Adrenal gland (tissue), 12 donors: ENCODE data around the gene EFNA5. TPM values are rescaled to one million over a fixed set of nuclear protein-coding genes. Genes with fewer than 3 reads are reported as not detected.

Experiments used
- DNase-seq, 7 donors: peaks; one replicate each; pipeline ENCODE4 v3.0.0-alpha.2; 2019 to 2020
- H3K27ac ChIP-seq, 5 donors: fragments of 200-600 bp; sonication (generic) in 4 of 5; 1 replicate in 3 of 5; 2 replicates in 2 of 5; pipeline versions ENCODE4 v1.5.1 to v1.8.0; 2016 to 2020; ENCODE audit warnings: mild to moderate bottlenecking in 1 of 5
- H3K27me3 ChIP-seq: fragments of 200-600 bp; 2 replicates; pipeline ENCODE4 v1.8.0; 2021
- H3K36me3 ChIP-seq, 2 donors: fragments of 200-600 bp; replicated peaks in 1 of 2; 1 replicate in 1 of 2; 2 replicates in 1 of 2; pipeline versions ENCODE4 v1.5.1 to v1.8.0; 2018 to 2022
- H3K4me1 ChIP-seq, 2 donors: fragments of 200-600 bp; replicated peaks in 1 of 2; 1 replicate in 1 of 2; 2 replicates in 1 of 2; pipeline versions ENCODE4 v1.5.1 to v1.8.0; 2018 to 2021
- H3K4me3 ChIP-seq, 4 donors: fragments of 200-600 bp; sonication (generic) in 3 of 4; one replicate each; pipeline ENCODE4 v1.5.1; 2016 to 2018
- H3K9me3 ChIP-seq, 3 donors: fragments of 200-600 bp; sonication (generic) in 1 of 3; replicated peaks in 1 of 3; 1 replicate in 2 of 3; 2 replicates in 1 of 3; pipeline versions ENCODE4 v1.5.1 to v1.8.0; 2016 to 2021
- CTCF ChIP-seq, 6 experiments: fragments of 450-650 bp in 4 of 6; fragments of 200-600 bp in 2 of 6; sonication (generic) in 1 of 6; IDR thresholded peaks; 1 replicate in 5 of 6; 2 replicates in 1 of 6; pipeline versions ENCODE4 v1.5.1 to v1.8.0; 2016 to 2021; ENCODE audit warnings: antibody characterized with exemption in 6 of 6, mild to moderate bottlenecking in 2 of 6, moderate library complexity in 1 of 6
- POLR2A ChIP-seq, 2 donors: fragments of 450-650 bp; IDR thresholded peaks; one replicate each; pipeline ENCODE4 v1.6.1; 2017; ENCODE audit warnings: antibody characterized with exemption in 2 of 2, mild to moderate bottlenecking in 2 of 2, moderate library complexity in 1 of 2
- WGBS, 4 donors: extraction: QIAGEN DNeasy Blood & Tissue Kit in 2 of 4; methylation state at CpG; one replicate each; pipeline versions ENCODE4 v1.1.5 to v1.1.7; 2013 to 2017; 5-methylcytosine and 5-hydroxymethylcytosine counted together
- intact Hi-C, 2 donors: fragments of 100-400 bp; cut with DNase I; formaldehyde crosslinking; loops; one replicate each; pipeline versions ENCODE4 v1.14.1 to v1.15.0; 2022 to 2023
- polyA plus RNA-seq, 3 donors: library from polyadenylated mRNA; stranded (reverse); fragments of 200-250 nt in 2 of 3; fragments of 350-450 nt in 1 of 3; fragmentation: Illumina TruSeq in 1 of 3; extraction: RNeasy Lipid Tissue Mini Kit (QIAGEN cat#74804) in 1 of 3; gene quantifications; one replicate each; pipeline ENCODE4 v1.2.3, GENCODE V29; 2013 to 2014
- total RNA-seq, 9 donors: library from RNA; depleted of rRNA in 4 of 9; stranded (reverse); fragments of >200 nt in 4 of 9; fragments of 120-200 nt in 1 of 9; fragmentation: NEBNext Ultra II Directional in 1 of 9; extraction: Animal tissue kit (Norgen Biotek cat#: 25700) in 1 of 9; gene quantifications; one replicate each; pipeline versions ENCODE4 v1.1.0 to v1.2.4, GENCODE V29; 2013 to 2023
- donor health status: healthy with polysubstance abuse.
- donor health status: Bipolar disorder and iron deficiency.
- donor health status: DM: yes; HTN: yes; CAD: no.
- donor health status: DM: no; HTN: no; CAD: no.
- donor health status: DM: no; HTN: no; CAD: no.
- donor health status: DM: yes; HTN: yes; CAD: no.

The EFNA5 gene
- total and polyA plus RNA-seq, 12 donors = 0.06 to 11.8 (median 1.6) TPM

DNA sequence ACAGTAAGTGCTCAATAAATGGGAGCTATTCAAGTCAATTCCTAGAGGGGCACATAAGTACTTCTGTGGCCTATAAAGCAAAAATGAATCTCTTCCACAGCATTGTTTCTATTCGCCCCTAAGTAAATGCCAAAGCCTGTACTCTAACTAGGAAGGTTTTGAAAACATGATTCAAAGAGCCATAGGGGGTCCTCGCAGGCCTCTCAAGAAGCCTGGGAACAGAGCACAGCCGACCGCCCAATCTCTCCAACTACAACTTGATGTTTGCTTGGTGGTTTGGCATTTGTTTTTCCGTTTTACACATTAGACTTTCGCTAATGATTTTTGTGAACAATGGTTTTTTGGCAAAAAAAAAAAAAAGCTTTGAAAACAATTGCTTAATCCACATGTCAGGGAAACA lies 19.4 kb downstream of the EFNA5 start:
- Histone ChIP-seq H3K9me3 (no peaks in the 10 kb centered on the region), H3K4me3 (no peak overlapping the region), H3K36me3 (no peaks in the 10 kb centered on the region), H3K27ac (no peak overlapping the region), H3K4me1 (no peaks in the 10 kb centered on the region), H3K27me3 (no peaks in the 10 kb centered on the region)
- DNase-seq = no peak
- intact Hi-C loops = no loop called here
- TF ChIP-seq CTCF (IDR thresholded peaks at IDR 0.05) (no peak), POLR2A (IDR thresholded peaks at IDR 0.05) (no peak)
- 92 to 94% (median 93%) methylated on average over 6 of the region's 6 CpGs for WGBS, 4 donors

- TF ChIP-seq POLR2A (IDR thresholded peaks at IDR 0.05) (no peak), CTCF (IDR thresholded peaks at IDR 0.05) (no peak)
- no peak overlapping the region for H3K4me3 ChIP-seq
- H3K27me3 ChIP-seq = no peaks in the 10 kb centered on the region
- H3K36me3 ChIP-seq = no peaks in the 10 kb centered on the region
- intact Hi-C loops = no loop called here
- H3K9me3 ChIP-seq = no peaks in the 10 kb centered on the region
- no peak for DNase-seq
- H3K4me1 ChIP-seq = no peaks in the 10 kb centered on the region
- no peak overlapping the region for H3K27ac ChIP-seq
Measured at GRCh38 chr5:107646418-107646817, 24.3 kb downstream of the EFNA5 start.

- Histone ChIP-seq H3K27ac (no peak overlapping the region), H3K4me1 (no peaks in the 10 kb centered on the region), H3K9me3 (no peaks in the 10 kb centered on the region), H3K27me3 (no peaks in the 10 kb centered on the region), H3K36me3 (no peaks in the 10 kb centered on the region), H3K4me3 (no peak overlapping the region)
- no peak for TF ChIP-seq POLR2A (IDR thresholded peaks at IDR 0.05)
- intact Hi-C loops = no loop called here
- no peak for DNase-seq
- WGBS, 4 donors = 80 to 88% (median 85%) methylated on average over 3 of the region's 3 CpGs
Measured at GRCh38 chr5:107640568-107640967, 30.2 kb downstream of the EFNA5 start.

DNA sequence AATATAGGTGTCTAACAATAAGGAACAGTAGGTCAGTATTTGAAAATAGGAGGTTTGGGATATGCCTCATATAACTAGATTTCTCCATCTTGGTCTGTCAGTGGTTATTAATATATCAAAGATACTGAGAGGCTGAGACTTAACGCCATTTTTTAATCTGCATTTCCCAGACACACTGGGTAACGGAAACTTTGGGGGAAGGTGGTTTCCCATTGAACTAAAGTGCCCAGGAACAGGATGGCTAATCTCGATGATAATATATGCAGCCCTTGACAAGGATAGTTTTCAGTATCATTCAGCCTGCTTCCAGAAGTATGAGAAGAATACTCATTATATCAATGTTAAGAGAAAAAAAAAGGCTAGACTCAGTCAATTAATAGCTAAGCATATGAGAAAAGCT lies 30.7 kb downstream of the EFNA5 start:
- Histone ChIP-seq H3K4me1 (no peaks in the 10 kb centered on the region), H3K27ac (no peak overlapping the region), H3K27me3 (no peaks in the 10 kb centered on the region), H3K4me3 (no peak overlapping the region), H3K9me3 (no peaks in the 10 kb centered on the region), H3K36me3 (no peaks in the 10 kb centered on the region)
- WGBS, 4 donors = 72 to 84% (median 82%) methylated on average over 3 of the region's 3 CpGs
- DNase-seq = no peak
- TF ChIP-seq POLR2A (IDR thresholded peaks at IDR 0.05) (no peak), CTCF (IDR thresholded peaks at IDR 0.05) (no peak)
- intact Hi-C loops = no loop called here

DNA sequence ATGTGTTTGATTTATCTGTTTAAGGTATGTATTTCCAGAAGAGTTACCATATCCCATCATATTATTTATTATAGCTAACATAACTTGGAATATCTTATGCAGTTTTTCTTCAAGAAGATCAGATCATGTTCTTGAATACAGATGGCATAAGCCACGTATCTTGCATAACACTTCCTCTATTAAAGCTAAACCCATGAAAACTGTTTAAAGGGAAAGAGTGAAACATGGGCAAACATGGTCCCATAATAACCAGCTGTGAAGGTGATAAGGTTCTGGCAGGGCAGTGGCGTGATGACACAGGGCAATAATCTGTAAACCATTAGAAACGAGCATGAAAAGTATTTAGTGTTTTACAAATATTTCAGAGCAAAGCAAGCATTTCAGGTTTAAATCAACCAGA lies 34.2 kb downstream of the EFNA5 start:
- TF ChIP-seq POLR2A (IDR thresholded peaks at IDR 0.05) = no peak
- TF ChIP-seq CTCF (IDR thresholded peaks at IDR 0.05) = no peak
- WGBS, 4 donors = 56 to 66% (median 64%) methylated on average over 3 of the region's 3 CpGs
- intact Hi-C loops = no loop called here
- Histone ChIP-seq H3K4me3 (no peak overlapping the region), H3K9me3 (no peaks in the 10 kb centered on the region), H3K27ac (no peak overlapping the region), H3K4me1 (no peaks in the 10 kb centered on the region), H3K27me3 (no peaks in the 10 kb centered on the region), H3K36me3 (no peaks in the 10 kb centered on the region)
- no peak for DNase-seq
